ENCODE results near the gene AGT.
"Not testable (repeated sequence)": the region's sequence is repeated elsewhere in the genome, so short reads cannot be mapped to it uniquely, and the experiment has no call there.

AGT gene

GRCh38 chr1:230743899-230744298 lies 30.0 kb upstream of the AGT start:
- no peak for DNase-seq

- no peak for DNase-seq
These were observed 25.8 kb upstream of the AGT start for GRCh38 chr1:230739564-230740290.

DNA sequence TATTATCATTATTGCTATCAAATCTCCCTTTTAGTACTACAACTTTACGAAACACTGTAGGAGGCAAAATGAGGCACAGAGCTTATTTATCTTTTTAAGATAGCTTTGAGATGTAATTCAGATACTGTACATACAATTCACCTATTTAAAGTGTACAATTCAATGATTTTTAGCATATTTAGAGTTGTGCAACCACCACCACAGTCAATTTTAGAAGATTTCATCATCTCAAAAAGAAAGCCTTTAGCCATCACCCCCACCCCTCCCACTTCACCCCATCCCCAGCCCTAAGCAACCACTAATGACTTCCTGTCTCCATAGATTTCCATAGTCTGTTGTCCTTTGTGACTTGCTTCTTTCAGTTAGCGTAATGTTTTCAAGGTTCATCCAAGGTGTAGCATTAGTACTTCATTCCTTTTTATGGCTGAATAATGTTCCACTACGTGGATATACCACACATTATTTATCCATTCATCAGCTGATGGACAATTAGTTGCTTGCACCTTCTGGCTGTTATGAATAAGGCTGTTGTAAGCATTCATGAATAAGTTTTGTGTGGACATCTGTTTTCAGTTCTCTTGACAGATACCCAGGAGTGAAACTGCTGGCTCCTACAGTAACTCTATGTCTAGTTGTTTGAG lies 23.8 kb upstream of the AGT start:
- DNase-seq = no peak

DNA sequence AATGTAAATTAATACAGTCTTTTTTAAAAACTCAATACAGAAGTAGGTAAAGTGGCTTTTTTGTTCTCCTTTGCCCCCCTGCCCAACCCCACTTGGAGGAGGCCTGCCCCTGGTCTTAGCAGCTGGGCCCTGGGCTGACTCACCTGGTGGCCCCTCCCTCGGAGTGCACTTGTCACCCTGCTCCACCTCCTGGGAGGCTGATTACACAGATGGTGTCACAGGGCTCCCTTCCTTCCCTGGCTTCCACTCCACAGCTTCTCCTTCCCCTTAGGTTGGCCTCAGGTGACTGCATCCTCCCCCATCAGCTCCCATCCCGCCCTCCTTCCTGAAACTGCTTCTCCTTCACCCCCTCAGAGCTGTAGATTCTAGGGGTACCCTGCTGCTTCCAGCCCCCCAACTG lies 21.5 kb upstream of the AGT start:
- DNase-seq = no peak

DNA sequence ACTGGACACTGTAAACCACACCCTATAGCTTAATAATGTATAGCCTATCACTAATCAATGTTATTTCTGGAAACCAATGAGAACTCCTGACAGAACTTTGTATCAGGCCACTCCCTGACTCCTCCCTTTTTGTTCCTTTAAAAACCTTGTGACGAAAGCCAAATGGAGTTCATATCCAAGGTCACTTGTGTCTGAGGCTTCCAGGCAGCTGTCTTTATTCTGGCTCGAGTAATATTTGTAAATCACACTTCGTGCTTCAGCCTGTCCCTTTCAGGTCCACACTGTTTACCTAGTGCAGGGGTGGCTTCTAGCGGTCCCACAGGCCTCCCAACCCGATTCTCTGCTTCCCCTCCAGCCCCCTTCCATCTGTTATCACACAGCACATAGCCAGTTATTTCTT lies 17.1 kb upstream of the AGT start:
- DNase-seq = no peak

DNA sequence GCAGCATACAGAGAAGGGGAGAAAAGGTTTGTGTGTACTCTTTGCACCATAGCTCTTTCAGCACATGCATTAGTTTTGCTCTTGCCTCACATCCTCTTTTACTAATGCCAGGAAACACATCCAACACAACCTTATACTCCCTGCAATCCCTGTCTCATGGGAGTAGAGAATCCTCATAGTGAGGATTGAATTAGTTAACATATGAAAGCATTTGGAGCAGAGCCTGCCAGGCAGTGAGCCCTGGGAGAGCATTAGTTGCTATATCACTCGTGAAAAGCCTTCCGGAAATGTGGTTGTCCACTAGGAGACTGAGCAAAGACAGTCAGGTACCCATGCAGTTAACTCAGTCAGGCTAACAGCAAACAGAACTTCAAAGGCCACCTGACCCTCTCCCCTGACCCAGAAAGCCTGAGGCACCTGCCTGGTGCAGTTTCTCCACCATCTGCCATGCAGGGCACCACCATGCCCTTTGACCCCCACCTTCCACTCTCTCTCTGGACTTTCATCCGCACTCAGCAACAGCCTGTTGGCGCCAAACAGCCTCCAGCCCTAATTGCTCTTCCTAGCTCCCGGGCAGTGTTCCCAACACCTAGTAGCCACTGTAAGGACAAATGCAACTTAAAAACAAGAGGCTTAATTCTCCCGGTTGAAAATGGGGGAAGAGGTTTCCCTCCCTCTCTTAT lies 14.9 kb upstream of the AGT start:
- no peak for DNase-seq

DNA sequence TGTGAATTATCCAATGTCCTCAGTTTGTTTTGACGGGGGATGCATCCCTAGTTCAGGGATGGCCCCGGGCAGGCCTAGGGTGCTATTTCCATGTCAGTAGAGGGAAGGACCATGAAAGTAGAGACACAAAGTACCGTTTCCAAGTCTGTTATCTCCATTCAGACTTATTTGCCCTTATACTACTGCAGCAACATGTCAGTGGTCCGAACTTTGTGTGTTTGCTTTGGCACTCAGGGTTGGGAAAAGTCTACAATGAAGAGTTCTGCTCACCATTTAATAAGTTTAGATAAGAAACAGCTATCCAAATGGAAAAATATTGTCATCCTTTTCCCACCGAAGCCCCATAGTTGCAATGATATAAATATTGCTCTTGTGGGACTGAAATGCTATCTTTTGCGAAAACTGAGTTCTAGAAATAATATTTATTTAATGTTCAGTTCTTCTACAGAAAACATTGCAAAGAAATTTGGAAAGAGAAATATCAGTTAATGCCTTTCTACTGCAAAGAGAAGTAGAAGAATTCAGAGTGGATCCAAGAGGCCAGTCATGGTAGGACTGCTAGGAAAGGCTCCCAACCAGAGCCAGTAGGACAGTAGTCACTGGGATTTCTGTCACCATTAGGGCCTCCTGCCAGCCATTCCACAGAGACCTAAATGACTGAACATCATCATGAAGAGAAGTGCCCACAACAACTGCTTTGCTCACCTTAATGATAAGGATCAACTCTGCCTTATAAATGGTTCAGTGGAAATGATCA lies 11.5 kb upstream of the AGT start:
- no peak for DNase-seq

- not testable (repeated sequence) for DNase-seq
These were observed 8.1 kb upstream of the AGT start for GRCh38 chr1:230721849-230722522.

DNA sequence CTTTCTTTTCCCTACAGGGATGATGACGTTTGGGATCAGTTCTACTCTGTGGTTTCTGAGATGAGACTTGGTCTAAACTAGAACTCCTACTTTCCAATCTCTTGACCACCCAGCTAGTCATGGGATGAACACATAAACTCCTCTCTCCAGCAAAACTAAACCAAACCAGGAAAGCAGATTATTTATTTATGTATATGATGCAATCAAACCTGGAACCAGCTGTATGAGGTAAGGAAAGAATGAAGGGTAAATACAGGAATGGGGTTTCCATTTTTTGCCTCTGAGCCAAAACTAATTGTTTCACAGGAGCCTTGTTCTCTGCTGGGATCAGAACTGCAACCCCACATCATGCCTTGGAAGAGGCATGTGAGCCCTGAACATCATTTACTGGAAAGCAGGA lies 3.3 kb upstream of the AGT start:
- no peak for DNase-seq

GRCh38 chr1:230716453-230716852 lies 2.5 kb upstream of the AGT start:
- not testable (repeated sequence) for DNase-seq

GRCh38 chr1:230715510-230715909 lies 1.6 kb upstream of the AGT start:
- DNase-seq = no peak

- DNase-seq = no peak
These were observed 391 bp downstream of the AGT start for GRCh38 chr1:230713547-230713914.

- DNase-seq = no peak
These were observed 784 bp downstream of the AGT start for GRCh38 chr1:230713138-230713537.

DNA sequence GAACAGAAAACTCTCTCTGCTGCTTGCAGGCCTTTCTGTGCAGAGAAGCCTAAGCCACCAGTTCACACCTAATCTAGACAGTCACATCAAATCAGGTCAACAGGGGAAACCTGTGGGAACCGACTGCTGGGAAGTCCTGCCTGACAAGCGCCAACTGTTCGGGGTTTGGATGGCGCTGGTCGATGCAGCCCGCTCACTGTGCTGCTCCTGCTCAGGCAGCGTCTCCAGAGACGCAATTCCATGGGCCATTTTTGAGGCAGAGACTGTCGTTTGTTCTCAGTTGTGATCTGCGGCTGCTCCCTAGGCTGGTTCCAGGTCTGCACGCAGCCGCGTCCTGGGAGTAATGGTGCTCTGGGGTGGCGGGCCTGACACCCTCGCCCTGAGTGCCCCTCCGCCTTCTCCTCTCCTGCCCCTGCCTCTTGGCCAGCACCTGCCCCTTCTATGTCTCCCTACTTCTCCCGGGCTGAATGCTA lies 1.4 kb downstream of the AGT start:
- DNase-seq = no peak

DNA sequence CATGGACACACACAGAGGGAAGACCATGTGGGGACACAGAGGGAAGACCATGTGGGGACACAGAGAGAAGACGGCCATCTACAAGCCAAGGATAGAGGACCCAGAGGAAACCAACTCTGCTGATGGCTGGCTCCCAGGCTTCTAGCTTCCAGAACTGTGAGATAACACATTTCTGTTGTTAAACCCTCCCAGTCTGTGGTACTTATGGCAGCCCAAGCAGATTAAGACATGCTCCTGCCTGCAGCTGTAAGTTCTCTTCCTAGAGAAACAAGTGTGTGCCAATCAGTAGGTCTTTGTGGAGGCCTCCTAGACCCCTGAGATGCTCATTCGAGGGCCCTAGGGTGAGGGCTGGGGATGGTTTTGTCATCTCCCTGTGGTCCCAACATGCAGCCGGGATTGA lies 2.7 kb downstream of the AGT start:
- no peak for DNase-seq

DNA sequence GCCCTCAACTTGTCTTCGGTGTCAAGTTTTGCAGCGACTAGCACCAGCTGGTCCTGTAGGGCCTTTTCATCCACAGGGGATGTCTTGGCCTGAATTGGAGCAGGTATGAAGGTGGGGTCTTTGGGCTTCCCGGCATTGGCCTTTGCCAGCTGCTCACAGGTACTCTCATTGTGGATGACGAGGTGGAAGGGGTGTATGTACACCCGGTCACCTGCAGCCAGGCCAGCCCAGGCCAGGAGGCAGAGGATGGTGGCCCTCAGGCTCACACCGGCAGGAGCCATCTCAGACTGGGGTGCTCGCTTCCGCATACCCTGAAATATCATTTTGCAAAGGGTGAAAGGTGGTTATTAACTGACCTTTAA lies 3.4 kb downstream of the AGT start:
- DNase-seq = no peak

GRCh38 chr1:230709619-230710542 lies 4.0 kb downstream of the AGT start:
- no peak for DNase-seq

- no peak for DNase-seq
These were observed 5.0 kb downstream of the AGT start for GRCh38 chr1:230708631-230709580.

DNA sequence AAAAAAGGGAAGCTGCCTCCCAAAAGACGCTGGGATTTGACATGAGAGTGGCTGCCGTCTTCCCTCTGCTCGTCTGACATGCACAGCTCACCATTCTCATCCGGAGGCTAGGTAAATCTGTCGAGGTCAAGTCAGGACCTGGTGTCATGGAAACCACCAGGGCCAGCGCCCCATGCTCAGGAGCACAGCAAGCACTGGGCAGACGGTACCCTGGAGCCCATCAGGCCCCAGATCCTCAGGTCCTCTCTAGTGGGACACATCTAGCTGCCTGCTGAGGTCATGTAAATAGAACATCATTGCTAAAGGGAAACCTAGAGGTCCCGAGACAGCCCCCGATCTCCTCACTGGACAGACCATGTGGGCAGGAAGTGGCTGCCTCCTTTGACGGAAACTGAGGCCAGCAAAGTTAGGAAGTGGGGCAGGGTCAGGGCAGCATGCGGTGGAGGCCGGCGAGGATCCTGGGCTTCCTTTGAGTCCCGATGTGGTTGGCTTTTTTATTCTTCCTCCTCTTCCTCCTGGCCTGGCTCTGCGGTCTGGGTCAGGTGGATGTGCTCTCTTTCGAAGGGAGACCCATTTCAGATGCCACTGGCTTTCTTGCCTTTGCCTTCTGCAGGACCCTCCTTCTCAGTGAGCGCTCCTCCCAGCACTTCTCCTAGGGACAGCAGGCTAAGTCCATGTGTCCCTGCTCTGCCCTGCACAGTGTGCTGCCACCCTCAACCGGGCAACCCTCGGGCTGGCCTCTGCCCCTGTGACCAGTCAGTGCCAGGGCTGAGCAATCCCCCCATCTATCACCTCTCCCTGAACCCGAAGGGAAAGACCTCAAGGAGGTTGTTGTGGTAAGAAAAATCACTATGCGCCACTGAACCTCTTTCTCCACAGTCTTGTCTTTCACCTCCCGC lies 5.9 kb downstream of the AGT start:
- DNase-seq = no peak
